ENCODE data around the gene FAR1.

FAR1 gene

GRCh38 chr11:13721760-13722159 is 53.3 kb downstream of the FAR1 start:
- H3K4me1 ChIP-seq (ENCODE audit: low read depth, poor library complexity, severe bottlenecking): no peaks in the 10 kb centered on the region
- H3K27me3 ChIP-seq (ENCODE audit: insufficient read depth, low read depth): no peaks in the 10 kb centered on the region
- no peaks in the 10 kb centered on the region for H3K79me2 ChIP-seq (ENCODE audit: insufficient read depth, low read depth)
- no peaks in the 10 kb centered on the region for H3K36me3 ChIP-seq (ENCODE audit: insufficient read depth)
- no peak overlapping the region for H2AFZ ChIP-seq (ENCODE audit: low read depth)
- no peak for TF ChIP-seq CTCF (conservative IDR thresholded peaks at IDR 0.05; ENCODE audit: low read depth, low read length)
- H3K4me2 ChIP-seq: no peak overlapping the region
- no peak overlapping the region for H3K9ac ChIP-seq
- H4K20me1 ChIP-seq (ENCODE audit: insufficient read depth): no peaks in the 10 kb centered on the region; the same call in 1 of the 2 replicates
- no peak overlapping the region for H3K27ac ChIP-seq
- H3K4me3 ChIP-seq (IDR thresholded peaks at IDR 0.05; ENCODE audit: insufficient read depth, low read depth, low read length): no peak overlapping the region

GRCh38 chr11:13726456-13726855 is 58.0 kb downstream of the FAR1 start:
- TF ChIP-seq CTCF (conservative IDR thresholded peaks at IDR 0.05; ENCODE audit: low read depth, low read length): no peak
- Histone ChIP-seq H3K27ac (no peak overlapping the region), H3K9ac (no peak overlapping the region), H4K20me1 (ENCODE audit: insufficient read depth) (no peaks in the 10 kb centered on the region; the same call in 1 of the 2 replicates), H2AFZ (ENCODE audit: low read depth) (no peak overlapping the region), H3K79me2 (ENCODE audit: insufficient read depth, low read depth) (no peaks in the 10 kb centered on the region), H3K36me3 (ENCODE audit: insufficient read depth) (no peaks in the 10 kb centered on the region; the same call in 1 of the 2 replicates), H3K4me2 (no peak overlapping the region), H3K4me3 (IDR thresholded peaks at IDR 0.05; ENCODE audit: insufficient read depth, low read depth, low read length) (no peak overlapping the region), H3K4me1 (ENCODE audit: low read depth, poor library complexity, severe bottlenecking) (no peaks in the 10 kb centered on the region), H3K27me3 (ENCODE audit: insufficient read depth, low read depth) (no peaks in the 10 kb centered on the region)

GRCh38 chr11:13728076-13728475 is 59.6 kb downstream of the FAR1 start:
- Histone ChIP-seq H3K79me2 (ENCODE audit: insufficient read depth, low read depth) (no peaks in the 10 kb centered on the region), H3K4me3 (IDR thresholded peaks at IDR 0.05; ENCODE audit: insufficient read depth, low read depth, low read length) (no peak overlapping the region), H2AFZ (ENCODE audit: low read depth) (no peak overlapping the region), H3K36me3 (ENCODE audit: insufficient read depth) (no peaks in the 10 kb centered on the region; the same call in 1 of the 2 replicates), H3K9ac (no peak overlapping the region), H4K20me1 (ENCODE audit: insufficient read depth) (no peaks in the 10 kb centered on the region; the same call in 1 of the 2 replicates), H3K27me3 (ENCODE audit: insufficient read depth, low read depth) (no peaks in the 10 kb centered on the region), H3K4me2 (no peak overlapping the region), H3K4me1 (ENCODE audit: low read depth, poor library complexity, severe bottlenecking) (no peaks in the 10 kb centered on the region), H3K27ac (no peak overlapping the region)
- TF ChIP-seq CTCF (conservative IDR thresholded peaks at IDR 0.05; ENCODE audit: low read depth, low read length): no peak

- no peaks in the 10 kb centered on the region for H3K4me1 ChIP-seq (ENCODE audit: low read depth, poor library complexity, severe bottlenecking)
- no peak overlapping the region for H3K27ac ChIP-seq
- H3K27me3 ChIP-seq (ENCODE audit: insufficient read depth, low read depth): no peaks in the 10 kb centered on the region
- no peak overlapping the region for H3K4me2 ChIP-seq
- no peak for TF ChIP-seq CTCF (conservative IDR thresholded peaks at IDR 0.05; ENCODE audit: low read depth, low read length)
- no peaks in the 10 kb centered on the region for H4K20me1 ChIP-seq (ENCODE audit: insufficient read depth)
- no peak overlapping the region for H2AFZ ChIP-seq (ENCODE audit: low read depth)
- no peak overlapping the region for H3K9ac ChIP-seq
- no peaks in the 10 kb centered on the region for H3K79me2 ChIP-seq (ENCODE audit: insufficient read depth, low read depth)
- no peak overlapping the region for H3K4me3 ChIP-seq (IDR thresholded peaks at IDR 0.05; ENCODE audit: insufficient read depth, low read depth, low read length)
- no peaks in the 10 kb centered on the region for H3K36me3 ChIP-seq (ENCODE audit: insufficient read depth)
Observed at GRCh38 chr11:13734530-13734929, 66.1 kb downstream of the FAR1 start.
